Activated CD4-positive, CD25-positive, alpha-beta regulatory T cell treated with anti-CD3 and anti-CD28 coated beads, Interleukin-2, amount 50 U/mL, for 24 hours (primary cell): ENCODE data around the gene PEMT.

Source experiments
- ATAC-seq, 2 donors: fragments of 150-1000 bp; cut with Tn5 transposase; one replicate each; pipeline ENCODE4 v1.10.0; 2021; ENCODE audit warnings: mild to moderate bottlenecking in 1 of 2, moderate library complexity in 1 of 2

PEMT gene

GRCh38 chr17:17570140-17570797 lies 21.2 kb downstream of the PEMT start:
- no peak for ATAC-seq

GRCh38 chr17:17569691-17570090 lies 21.8 kb downstream of the PEMT start:
- ATAC-seq = no peak

GRCh38 chr17:17568772-17569195 lies 22.7 kb downstream of the PEMT start:
- ATAC-seq = no peak

GRCh38 chr17:17567631-17568030 lies 23.9 kb downstream of the PEMT start:
- no peak for ATAC-seq

- ATAC-seq = no peak
Measured at GRCh38 chr17:17566896-17567513, 24.5 kb downstream of the PEMT start.

- no peak for ATAC-seq
Measured at GRCh38 chr17:17565471-17566339, 25.8 kb downstream of the PEMT start.

- no peak for ATAC-seq
Measured at GRCh38 chr17:17564896-17565295, 26.6 kb downstream of the PEMT start.

GRCh38 chr17:17564323-17564722 lies 27.2 kb downstream of the PEMT start:
- no peak for ATAC-seq

GRCh38 chr17:17563530-17563929 lies 28.0 kb downstream of the PEMT start:
- ATAC-seq = no peak

GRCh38 chr17:17562146-17562511 lies 29.4 kb downstream of the PEMT start:
- no peak for ATAC-seq

- no peak for ATAC-seq
Measured at GRCh38 chr17:17561408-17562145, 29.9 kb downstream of the PEMT start.

GRCh38 chr17:17560975-17561374 lies 30.5 kb downstream of the PEMT start:
- no peak for ATAC-seq

GRCh38 chr17:17560167-17560566 lies 31.3 kb downstream of the PEMT start:
- ATAC-seq = no peak

- no peak for ATAC-seq
Measured at GRCh38 chr17:17559164-17559563, 32.3 kb downstream of the PEMT start.

GRCh38 chr17:17558431-17558830 lies 33.1 kb downstream of the PEMT start:
- no peak for ATAC-seq

- ATAC-seq = no peak
Measured at GRCh38 chr17:17557796-17558195, 33.7 kb downstream of the PEMT start.

- ATAC-seq = no peak
Measured at GRCh38 chr17:17556671-17557070, 34.8 kb downstream of the PEMT start.

- ATAC-seq = no peak
Measured at GRCh38 chr17:17555906-17556305, 35.6 kb downstream of the PEMT start.

- ATAC-seq = no peak
Measured at GRCh38 chr17:17555151-17555550, 36.4 kb downstream of the PEMT start.

GRCh38 chr17:17554266-17554665 lies 37.2 kb downstream of the PEMT start:
- no peak for ATAC-seq

GRCh38 chr17:17553217-17554195 lies 38.0 kb downstream of the PEMT start:
- no peak for ATAC-seq
